GM12874 (cell line): ENCODE measurements around the gene CADM2.
A peak's percentile ranks its signal among the peaks of the same experiment; 100 is the strongest.

Experiments
- TF ChIP-seq, protein P1 (sequence below): IDR thresholded peaks from 2 replicates; pipeline ENCODE4 v1.5.1; 2011; ENCODE audit warnings: low read depth, mild to moderate bottlenecking, control low read depth, low read length, moderate library complexity; ENCODE audit not compliant: insufficient read depth

Gene CADM2

DNA sequence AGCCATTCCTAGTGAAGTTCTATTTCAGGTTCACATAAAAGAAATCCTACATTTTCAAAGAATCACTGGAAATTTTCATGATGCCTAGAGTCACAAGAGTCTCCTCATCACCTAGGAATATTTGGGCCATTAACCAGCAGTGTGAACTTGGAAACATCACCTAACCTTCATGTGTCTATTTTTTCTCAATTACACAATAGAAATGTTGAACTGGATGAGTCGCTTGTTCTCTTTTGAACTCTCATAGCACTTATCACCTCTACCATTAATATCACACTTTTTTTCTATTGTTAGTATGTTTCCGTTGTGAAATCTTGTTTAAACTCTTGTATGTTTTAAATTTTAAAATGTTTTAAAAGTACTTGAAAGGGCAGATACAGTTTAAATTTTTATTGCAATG is 371.3 kb downstream of the CADM2 start:
- TF ChIP-seq, protein P1, sequence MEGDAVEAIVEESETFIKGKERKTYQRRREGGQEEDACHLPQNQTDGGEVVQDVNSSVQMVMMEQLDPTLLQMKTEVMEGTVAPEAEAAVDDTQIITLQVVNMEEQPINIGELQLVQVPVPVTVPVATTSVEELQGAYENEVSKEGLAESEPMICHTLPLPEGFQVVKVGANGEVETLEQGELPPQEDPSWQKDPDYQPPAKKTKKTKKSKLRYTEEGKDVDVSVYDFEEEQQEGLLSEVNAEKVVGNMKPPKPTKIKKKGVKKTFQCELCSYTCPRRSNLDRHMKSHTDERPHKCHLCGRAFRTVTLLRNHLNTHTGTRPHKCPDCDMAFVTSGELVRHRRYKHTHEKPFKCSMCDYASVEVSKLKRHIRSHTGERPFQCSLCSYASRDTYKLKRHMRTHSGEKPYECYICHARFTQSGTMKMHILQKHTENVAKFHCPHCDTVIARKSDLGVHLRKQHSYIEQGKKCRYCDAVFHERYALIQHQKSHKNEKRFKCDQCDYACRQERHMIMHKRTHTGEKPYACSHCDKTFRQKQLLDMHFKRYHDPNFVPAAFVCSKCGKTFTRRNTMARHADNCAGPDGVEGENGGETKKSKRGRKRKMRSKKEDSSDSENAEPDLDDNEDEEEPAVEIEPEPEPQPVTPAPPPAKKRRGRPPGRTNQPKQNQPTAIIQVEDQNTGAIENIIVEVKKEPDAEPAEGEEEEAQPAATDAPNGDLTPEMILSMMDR, result no peak

DNA sequence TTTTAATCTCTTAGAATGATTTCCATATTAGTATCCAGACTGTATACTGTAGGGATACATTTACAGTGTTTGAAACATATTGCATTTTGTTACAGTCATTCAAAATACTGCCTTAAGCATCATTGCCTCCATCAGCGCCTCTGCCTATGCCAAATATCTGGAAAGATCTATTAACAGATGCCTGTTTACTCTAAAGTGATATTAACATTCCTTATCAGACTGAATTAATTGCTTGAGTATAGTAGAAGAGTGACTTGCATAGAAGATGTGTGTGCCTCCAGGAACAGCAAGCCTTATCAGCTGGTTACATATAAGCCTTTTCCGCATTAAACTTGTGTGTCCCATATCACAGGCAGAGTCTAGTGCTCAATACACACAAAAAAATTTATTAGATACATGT is 379.1 kb downstream of the CADM2 start:
- TF ChIP-seq, protein P1, result no peak

DNA sequence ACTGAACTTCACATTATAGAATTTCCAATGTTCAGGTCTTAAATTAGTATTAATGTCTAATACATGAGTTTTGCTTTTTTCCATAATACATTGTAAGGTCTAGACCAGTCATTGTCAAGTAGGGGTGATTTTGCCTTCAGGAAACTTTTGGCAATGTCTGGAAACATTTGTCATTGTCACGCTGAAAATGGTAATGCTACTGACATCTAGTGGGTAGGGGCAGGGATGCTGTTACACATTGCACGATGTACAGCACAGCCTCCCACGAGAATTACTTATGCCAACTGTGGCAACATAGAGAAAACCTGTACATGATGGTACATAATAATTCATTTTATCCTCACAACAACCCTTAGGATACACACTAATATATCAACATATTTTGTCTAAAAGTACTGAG is 384.1 kb downstream of the CADM2 start:
- TF ChIP-seq, protein P1, result peak; percentile 24; the same call in 1 of the 2 replicates

DNA sequence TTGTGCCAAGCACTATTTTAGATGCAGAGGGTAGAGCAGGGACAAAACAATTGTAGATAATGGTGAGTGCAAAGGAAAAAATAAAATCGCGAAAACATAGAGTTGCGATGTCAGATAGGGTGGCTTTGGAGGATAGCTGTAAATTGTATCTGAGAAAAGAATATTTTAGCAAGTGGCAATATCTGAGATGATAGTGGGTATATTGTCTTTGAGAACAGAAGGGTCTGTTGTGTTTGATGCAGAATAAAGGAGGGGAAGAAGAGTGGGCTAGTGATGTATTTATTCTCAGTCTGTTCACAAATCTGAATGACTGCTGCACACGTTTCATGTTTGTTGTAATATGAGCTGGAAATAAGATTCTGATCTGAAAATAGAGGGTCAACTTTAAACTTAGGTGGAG is 396.8 kb downstream of the CADM2 start:
- TF ChIP-seq, protein P1, result no peak

DNA sequence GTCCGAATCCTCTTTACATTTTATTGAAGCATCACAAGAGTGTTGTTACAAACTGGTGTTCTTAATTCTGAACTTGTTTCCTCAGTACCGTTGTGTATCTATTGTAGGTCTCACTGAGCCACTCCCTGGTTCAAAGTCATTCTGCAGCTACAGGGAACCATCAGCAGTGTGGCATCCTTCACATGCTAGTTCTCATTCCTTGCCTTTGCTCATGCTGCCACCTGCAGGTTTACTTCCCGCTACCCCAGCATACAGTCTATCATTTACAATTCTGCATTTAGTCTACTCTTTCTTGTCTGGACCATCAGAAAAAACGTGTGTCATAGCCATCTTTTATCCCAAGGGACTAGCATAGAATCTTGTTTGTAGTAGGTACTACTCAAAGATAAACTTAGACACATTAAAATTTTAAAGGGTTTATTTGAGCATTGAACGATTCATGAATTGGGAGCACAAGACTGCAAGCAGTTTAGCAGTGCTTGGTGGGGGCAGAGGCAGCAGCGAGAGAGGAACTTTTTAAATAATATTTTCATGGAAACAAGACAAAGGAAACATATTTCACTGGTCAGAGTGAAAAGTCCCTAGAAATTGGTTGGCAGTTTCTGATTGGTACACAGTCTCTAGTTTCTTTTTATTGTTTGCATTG is 402.1 kb downstream of the CADM2 start:
- TF ChIP-seq, protein P1, result peak; percentile 42; the same call in 1 of the 2 replicates

DNA sequence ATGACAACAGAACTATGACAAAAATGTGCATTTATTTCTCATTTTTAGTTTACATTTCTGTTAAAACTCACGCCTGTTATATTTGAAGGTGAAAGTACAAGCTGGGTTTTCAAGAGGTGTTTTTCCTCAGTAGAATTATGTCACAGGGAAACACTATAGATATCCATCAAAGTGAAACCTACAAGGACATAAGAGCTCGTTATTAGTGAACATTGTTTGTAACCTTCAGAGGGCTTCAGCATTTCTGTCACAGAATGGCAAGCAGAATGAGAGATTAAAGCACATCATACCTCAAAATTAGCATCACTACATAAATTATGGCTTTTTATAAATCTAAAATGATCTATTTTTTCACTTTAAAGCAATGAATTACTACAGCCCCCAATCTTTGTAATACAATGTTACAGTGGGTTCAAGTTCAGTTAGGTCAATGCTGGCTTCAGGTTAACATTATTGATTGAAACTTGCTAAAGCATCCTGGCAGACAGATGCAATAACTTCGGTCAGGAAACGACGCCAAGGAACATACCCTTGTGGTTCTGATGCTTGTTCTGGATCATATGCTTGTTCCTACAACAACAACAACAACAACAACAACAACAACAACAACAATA is 405.6 kb downstream of the CADM2 start:
- TF ChIP-seq, protein P1, result no peak

DNA sequence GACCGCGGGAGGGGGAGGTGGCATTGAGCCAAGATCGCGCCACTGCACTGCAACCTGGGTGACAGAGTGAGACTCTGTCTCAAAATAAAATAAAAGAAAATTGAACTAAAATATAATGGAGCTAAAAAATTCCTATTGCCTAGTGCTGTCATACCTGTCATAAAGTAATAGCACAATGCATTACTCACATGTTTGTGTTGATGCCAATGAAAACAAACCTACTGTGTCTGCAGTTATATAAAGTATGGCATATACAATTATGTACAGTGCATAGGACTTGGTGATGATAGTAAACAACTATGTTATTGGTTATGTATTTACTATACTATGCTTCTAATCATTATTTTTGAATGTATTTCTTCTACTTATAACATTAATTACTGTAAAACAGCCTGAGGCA is 411.6 kb downstream of the CADM2 start:
- TF ChIP-seq, protein P1, result no peak
